GM12878 (cell line): ENCODE data around the gene HCST.
"Not testable (repeated sequence)": the region's sequence is repeated elsewhere in the genome, so short reads cannot be mapped to it uniquely, and the experiment has no call there.

Experiments
- ATF7 ChIP-seq: fragments of 450-650 bp; IDR thresholded peaks from 2 replicates; pipeline ENCODE4 v1.6.1; 2016; ENCODE audit warnings: low read depth, mild to moderate bottlenecking
- BHLHE40 ChIP-seq, 2 experiments: fragments of 450-650 bp in 1 of 2; IDR thresholded peaks; 2 replicates each; pipeline ENCODE4 v1.6.1; 2011 to 2017; ENCODE audit warnings: low read depth in 2 of 2, borderline replicate concordance in 1 of 2, improper control_type of control experiment in 1 of 2, low read length in 1 of 2, mild to moderate bottlenecking in 1 of 2
- CHD2 ChIP-seq: IDR thresholded peaks from 2 replicates; pipeline ENCODE4 v1.6.1; 2011; ENCODE audit warnings: low read depth, low read length, improper control_type of control experiment, borderline replicate concordance
- EGR1 ChIP-seq, 2 experiments: IDR thresholded peaks; 1 replicate in 1 of 2; 2 replicates in 1 of 2; pipeline ENCODE4 v1.6.1; 2011 to 2012; ENCODE audit warnings: low read depth in 2 of 2, low read length in 2 of 2, borderline replicate concordance in 1 of 2, mild to moderate bottlenecking in 1 of 2, moderate library complexity in 1 of 2
- JUND ChIP-seq: IDR thresholded peaks from 2 replicates; pipeline ENCODE4 v1.6.1; 2012; ENCODE audit warnings: low read depth, mild to moderate bottlenecking, low read length, improper control_type of control experiment, moderate library complexity
- MEF2B ChIP-seq: fragments of 450-650 bp; IDR thresholded peaks from 2 replicates; pipeline ENCODE4 v1.6.1; 2018; ENCODE audit warnings: mild to moderate bottlenecking, moderate library complexity; ENCODE audit not compliant: partially characterized antibody, poor library complexity, severe bottlenecking
- NFYB ChIP-seq: IDR thresholded peaks from 2 replicates; pipeline ENCODE4 v1.6.1; 2011; ENCODE audit warnings: low read depth, mild to moderate bottlenecking, low read length, improper control_type of control experiment, moderate library complexity; ENCODE audit not compliant: insufficient read depth
- SIN3A ChIP-seq: IDR thresholded peaks from 2 replicates; pipeline ENCODE4 v1.6.1; 2012; ENCODE audit warnings: low read depth, low read length, improper control_type of control experiment
- TCF3 ChIP-seq: IDR thresholded peaks from 2 replicates; pipeline ENCODE4 v1.6.1; 2012; ENCODE audit warnings: low read depth, mild to moderate bottlenecking, low read length, borderline replicate concordance; ENCODE audit not compliant: insufficient read depth
- TF ChIP-seq, protein P1 (sequence below): IDR thresholded peaks from 2 replicates; pipeline ENCODE4 v1.6.1; 2011; ENCODE audit warnings: mild to moderate bottlenecking, low read depth, low read length, moderate library complexity; ENCODE audit not compliant: insufficient replicate concordance
- TF ChIP-seq, protein P2 (sequence below), 3 experiments: IDR thresholded peaks in 2 of 3; conservative IDR thresholded peaks in 1 of 3; 2 replicates each; pipeline ENCODE4 v1.5.1; 2011; ENCODE audit warnings: low read depth in 3 of 3, low read length in 3 of 3, mild to moderate bottlenecking in 3 of 3, control low read depth in 2 of 3, moderate library complexity in 2 of 3, inconsistent platforms in 1 of 3, mixed read lengths in 1 of 3; ENCODE audit not compliant: control insufficient read depth in 2 of 3, insufficient read depth in 1 of 3; ENCODE audit errors: extremely low read depth in 1 of 3
- TF ChIP-seq, protein P3 (sequence below): IDR thresholded peaks from 2 replicates; pipeline ENCODE4 v1.6.1; 2012; ENCODE audit warnings: low read length, inconsistent platforms
- TF ChIP-seq, protein P4 (sequence below): IDR thresholded peaks from 2 replicates; pipeline ENCODE4 v1.6.1; 2012; ENCODE audit warnings: low read depth, low read length, improper control_type of control experiment

DNA sequence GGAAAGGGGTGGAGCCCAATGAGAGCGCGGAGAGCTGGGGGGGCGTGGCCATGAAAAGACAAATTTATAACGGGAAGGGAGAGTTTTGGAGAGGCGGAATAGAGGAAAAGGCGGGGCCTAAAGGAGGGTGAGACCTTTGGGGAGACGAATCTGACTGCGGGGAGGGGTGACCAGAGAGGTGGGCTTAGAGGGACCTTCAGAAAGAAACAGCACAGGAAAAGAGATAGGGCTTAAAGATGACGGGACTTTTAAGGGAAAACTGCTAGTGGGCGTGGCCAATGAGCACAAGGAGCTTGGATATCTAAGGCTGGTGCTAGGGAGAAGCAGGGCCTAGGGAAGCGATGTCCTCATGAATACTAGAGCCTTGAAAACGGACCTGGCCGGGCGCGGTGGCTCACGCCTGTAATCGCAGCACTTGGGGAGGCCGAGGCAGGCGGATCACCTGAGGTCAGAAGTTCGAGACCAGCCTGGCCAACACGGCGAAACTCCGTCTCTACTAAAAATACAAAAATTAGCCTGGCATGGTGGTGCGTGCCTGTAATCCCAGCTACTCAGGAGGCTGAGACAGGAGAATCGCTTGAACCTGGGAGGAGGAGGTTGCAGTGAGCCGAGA lies 32.1 kb upstream of the HCST start:
- TF ChIP-seq JUND; CHD2; MEF2B; NFYB; ATF7; SIN3A; TCF3; EGR1 (IDR thresholded peaks at IDR 0.05; ENCODE audit: borderline replicate concordance in 1 of 2, low read depth in 2 of 2, low read length in 2 of 2); BHLHE40 (IDR thresholded peaks at IDR 0.05; ENCODE audit: borderline replicate concordance in 1 of 2, low read depth in 2 of 2, low read length in 1 of 2): not testable (repeated sequence)
- TF ChIP-seq, protein P1, sequence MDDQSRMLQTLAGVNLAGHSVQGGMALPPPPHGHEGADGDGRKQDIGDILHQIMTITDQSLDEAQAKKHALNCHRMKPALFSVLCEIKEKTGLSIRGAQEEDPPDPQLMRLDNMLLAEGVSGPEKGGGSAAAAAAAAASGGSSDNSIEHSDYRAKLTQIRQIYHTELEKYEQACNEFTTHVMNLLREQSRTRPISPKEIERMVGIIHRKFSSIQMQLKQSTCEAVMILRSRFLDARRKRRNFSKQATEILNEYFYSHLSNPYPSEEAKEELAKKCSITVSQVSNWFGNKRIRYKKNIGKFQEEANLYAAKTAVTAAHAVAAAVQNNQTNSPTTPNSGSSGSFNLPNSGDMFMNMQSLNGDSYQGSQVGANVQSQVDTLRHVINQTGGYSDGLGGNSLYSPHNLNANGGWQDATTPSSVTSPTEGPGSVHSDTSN = not testable (repeated sequence)
- TF ChIP-seq, protein P2, sequence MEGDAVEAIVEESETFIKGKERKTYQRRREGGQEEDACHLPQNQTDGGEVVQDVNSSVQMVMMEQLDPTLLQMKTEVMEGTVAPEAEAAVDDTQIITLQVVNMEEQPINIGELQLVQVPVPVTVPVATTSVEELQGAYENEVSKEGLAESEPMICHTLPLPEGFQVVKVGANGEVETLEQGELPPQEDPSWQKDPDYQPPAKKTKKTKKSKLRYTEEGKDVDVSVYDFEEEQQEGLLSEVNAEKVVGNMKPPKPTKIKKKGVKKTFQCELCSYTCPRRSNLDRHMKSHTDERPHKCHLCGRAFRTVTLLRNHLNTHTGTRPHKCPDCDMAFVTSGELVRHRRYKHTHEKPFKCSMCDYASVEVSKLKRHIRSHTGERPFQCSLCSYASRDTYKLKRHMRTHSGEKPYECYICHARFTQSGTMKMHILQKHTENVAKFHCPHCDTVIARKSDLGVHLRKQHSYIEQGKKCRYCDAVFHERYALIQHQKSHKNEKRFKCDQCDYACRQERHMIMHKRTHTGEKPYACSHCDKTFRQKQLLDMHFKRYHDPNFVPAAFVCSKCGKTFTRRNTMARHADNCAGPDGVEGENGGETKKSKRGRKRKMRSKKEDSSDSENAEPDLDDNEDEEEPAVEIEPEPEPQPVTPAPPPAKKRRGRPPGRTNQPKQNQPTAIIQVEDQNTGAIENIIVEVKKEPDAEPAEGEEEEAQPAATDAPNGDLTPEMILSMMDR (IDR thresholded peaks at IDR 0.05 in 2 of 3, conservative IDR thresholded peaks at IDR 0.05 in 1 of 3; ENCODE audit: control insufficient read depth in 2 of 3, extremely low read depth in 1 of 3, insufficient read depth in 1 of 3, low read depth in 3 of 3, low read length in 3 of 3) = not testable (repeated sequence)
- TF ChIP-seq, protein P3, sequence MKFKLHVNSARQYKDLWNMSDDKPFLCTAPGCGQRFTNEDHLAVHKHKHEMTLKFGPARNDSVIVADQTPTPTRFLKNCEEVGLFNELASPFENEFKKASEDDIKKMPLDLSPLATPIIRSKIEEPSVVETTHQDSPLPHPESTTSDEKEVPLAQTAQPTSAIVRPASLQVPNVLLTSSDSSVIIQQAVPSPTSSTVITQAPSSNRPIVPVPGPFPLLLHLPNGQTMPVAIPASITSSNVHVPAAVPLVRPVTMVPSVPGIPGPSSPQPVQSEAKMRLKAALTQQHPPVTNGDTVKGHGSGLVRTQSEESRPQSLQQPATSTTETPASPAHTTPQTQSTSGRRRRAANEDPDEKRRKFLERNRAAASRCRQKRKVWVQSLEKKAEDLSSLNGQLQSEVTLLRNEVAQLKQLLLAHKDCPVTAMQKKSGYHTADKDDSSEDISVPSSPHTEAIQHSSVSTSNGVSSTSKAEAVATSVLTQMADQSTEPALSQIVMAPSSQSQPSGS = not testable (repeated sequence)
- TF ChIP-seq, protein P4, sequence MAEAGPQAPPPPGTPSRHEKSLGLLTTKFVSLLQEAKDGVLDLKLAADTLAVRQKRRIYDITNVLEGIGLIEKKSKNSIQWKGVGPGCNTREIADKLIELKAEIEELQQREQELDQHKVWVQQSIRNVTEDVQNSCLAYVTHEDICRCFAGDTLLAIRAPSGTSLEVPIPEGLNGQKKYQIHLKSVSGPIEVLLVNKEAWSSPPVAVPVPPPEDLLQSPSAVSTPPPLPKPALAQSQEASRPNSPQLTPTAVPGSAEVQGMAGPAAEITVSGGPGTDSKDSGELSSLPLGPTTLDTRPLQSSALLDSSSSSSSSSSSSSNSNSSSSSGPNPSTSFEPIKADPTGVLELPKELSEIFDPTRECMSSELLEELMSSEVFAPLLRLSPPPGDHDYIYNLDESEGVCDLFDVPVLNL = not testable (repeated sequence)
